Lung (tissue), 12 donors: ENCODE data around the gene ALDH16A1. TPM values are rescaled to one million over a fixed set of nuclear protein-coding genes. Genes with fewer than 3 reads are reported as not detected.

ENCODE experiments used
- ATAC-seq: fragments of 200-7000 bp; cut with Tn5 transposase; one replicate; pipeline ENCODE4 v1.9.1; 2020; ENCODE audit warnings: moderate number of reproducible peaks; ENCODE audit not compliant: insufficient read depth, low FRiP score
- DNase-seq, 3 donors: peaks; one replicate each; pipeline ENCODE4 v3.0.0-alpha.2; 2013 to 2017
- H3K27ac ChIP-seq, 2 donors: one replicate each; pipeline ENCODE4 v1.5.1; 2013; ENCODE audit warnings: mild to moderate bottlenecking in 2 of 2, moderate library complexity in 2 of 2, control low read depth in 1 of 2, inconsistent platforms in 1 of 2, low read depth in 1 of 2, low read length in 1 of 2
- H3K27me3 ChIP-seq, 3 donors: one replicate each; pipeline ENCODE4 v1.5.1; 2013; ENCODE audit warnings: low read length in 2 of 3; ENCODE audit not compliant: control insufficient read depth in 3 of 3, insufficient read depth in 3 of 3
- H3K36me3 ChIP-seq, 4 donors: one replicate each; pipeline ENCODE4 v1.5.1; 2013; ENCODE audit warnings: low read length in 4 of 4, mild to moderate bottlenecking in 1 of 4, moderate library complexity in 1 of 4; ENCODE audit not compliant: control insufficient read depth in 4 of 4, insufficient read depth in 4 of 4
- H3K4me1 ChIP-seq, 5 donors: one replicate each; pipeline ENCODE4 v1.5.1; 2013; ENCODE audit warnings: low read length in 5 of 5, mild to moderate bottlenecking in 2 of 5, moderate library complexity in 1 of 5; ENCODE audit not compliant: control insufficient read depth in 5 of 5, insufficient read depth in 5 of 5
- H3K4me3 ChIP-seq: one replicate; pipeline ENCODE4 v1.5.1; 2013; ENCODE audit warnings: mild to moderate bottlenecking, control low read depth, moderate library complexity
- H3K9ac ChIP-seq, 2 donors: one replicate each; pipeline ENCODE4 v1.5.1; 2013; ENCODE audit warnings: low read length in 2 of 2, control low read depth in 1 of 2; ENCODE audit not compliant: insufficient read depth in 1 of 2
- H3K9me3 ChIP-seq, 4 donors: one replicate each; pipeline ENCODE4 v1.5.1; 2013; ENCODE audit warnings: low read length in 3 of 4, mild to moderate bottlenecking in 1 of 4, moderate library complexity in 1 of 4; ENCODE audit not compliant: control insufficient read depth in 4 of 4, insufficient read depth in 3 of 4
- WGBS, 2 donors: extraction: QIAGEN DNeasy Blood & Tissue Kit; methylation state at CpG; one replicate each; pipeline ENCODE4 v1.1.7; 2013; 5-methylcytosine and 5-hydroxymethylcytosine counted together
- polyA plus RNA-seq, 2 donors: library from polyadenylated mRNA; stranded (reverse); fragments of 200-250 nt; gene quantifications; one replicate each; pipeline ENCODE4 v1.2.1, GENCODE V29; 2013
- total RNA-seq, 2 donors: library from RNA; depleted of rRNA in 1 of 2; stranded (reverse); fragments of >200 nt in 1 of 2; gene quantifications; one replicate each; pipeline ENCODE4 v1.2.1, GENCODE V29; 2014 to 2021
- TF ChIP-seq, protein P1 (sequence below): IDR thresholded peaks from 2 replicates; pipeline ENCODE4 v1.5.1; 2012; ENCODE audit warnings: mild to moderate bottlenecking; ENCODE audit errors: control extremely low read depth, extremely low read depth
- donor health status: control.
- donor health status: control.
- donor health status: Bipolar disorder and iron deficiency.
- donor health status: healthy.
- donor health status: DM: yes; HTN: yes; CAD: no.

The ALDH16A1 gene
- total and polyA plus RNA-seq, 4 donors = 21.1 to 53.3 (median 37.4) TPM

DNA sequence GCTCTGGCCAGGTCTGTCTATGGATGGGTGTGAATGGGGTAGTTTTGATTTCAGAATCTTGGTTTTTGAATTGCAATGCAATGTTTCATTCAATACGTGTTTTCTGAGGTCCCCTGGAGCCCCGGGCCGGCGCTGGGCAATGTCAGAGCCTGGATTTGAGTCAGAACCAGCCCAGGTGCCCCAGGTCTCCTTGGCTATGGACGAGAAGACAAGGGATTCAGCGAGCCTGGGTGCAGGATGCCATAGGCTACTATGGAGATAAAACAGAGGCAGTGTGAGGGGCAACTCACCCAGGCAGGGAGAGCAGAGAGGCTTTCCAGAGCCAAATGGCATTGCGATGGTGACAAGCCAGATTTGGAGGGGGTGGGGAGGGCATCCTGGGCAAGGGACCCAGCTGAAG, 33.2 kb downstream of the ALDH16A1 start:
- DNase-seq = no peak
- H3K36me3 ChIP-seq = peaks cover 15 to 34% (median 21%) of the 10 kb centered on the region in 4 donors
- no peak for ATAC-seq
- 95 to 97% methylated on average over 7 of the region's 7 CpGs for WGBS, 2 donors
- no peaks in the 10 kb centered on the region for H3K27me3 ChIP-seq
- TF ChIP-seq, protein P1, sequence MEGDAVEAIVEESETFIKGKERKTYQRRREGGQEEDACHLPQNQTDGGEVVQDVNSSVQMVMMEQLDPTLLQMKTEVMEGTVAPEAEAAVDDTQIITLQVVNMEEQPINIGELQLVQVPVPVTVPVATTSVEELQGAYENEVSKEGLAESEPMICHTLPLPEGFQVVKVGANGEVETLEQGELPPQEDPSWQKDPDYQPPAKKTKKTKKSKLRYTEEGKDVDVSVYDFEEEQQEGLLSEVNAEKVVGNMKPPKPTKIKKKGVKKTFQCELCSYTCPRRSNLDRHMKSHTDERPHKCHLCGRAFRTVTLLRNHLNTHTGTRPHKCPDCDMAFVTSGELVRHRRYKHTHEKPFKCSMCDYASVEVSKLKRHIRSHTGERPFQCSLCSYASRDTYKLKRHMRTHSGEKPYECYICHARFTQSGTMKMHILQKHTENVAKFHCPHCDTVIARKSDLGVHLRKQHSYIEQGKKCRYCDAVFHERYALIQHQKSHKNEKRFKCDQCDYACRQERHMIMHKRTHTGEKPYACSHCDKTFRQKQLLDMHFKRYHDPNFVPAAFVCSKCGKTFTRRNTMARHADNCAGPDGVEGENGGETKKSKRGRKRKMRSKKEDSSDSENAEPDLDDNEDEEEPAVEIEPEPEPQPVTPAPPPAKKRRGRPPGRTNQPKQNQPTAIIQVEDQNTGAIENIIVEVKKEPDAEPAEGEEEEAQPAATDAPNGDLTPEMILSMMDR = no peak
- H3K4me1 ChIP-seq = peaks cover 2 to 14% (median 6%) of the 10 kb centered on the region in 5 donors
- no peaks in the 10 kb centered on the region for H3K9me3 ChIP-seq
- H3K4me3 ChIP-seq = no peak overlapping the region
- H3K27ac ChIP-seq = no peak overlapping the region
- no peak overlapping the region for H3K9ac ChIP-seq

- ATAC-seq (no peak), DNase-seq (no peak)
- TF ChIP-seq, protein P1 = no peak
- Histone ChIP-seq H3K4me3 (no peak overlapping the region), H3K27ac (peak overlapping the region; percentile 71 to 85), H3K4me1 (peaks cover 2 to 14% (median 6%) of the 10 kb centered on the region in 5 donors), H3K9ac (peak overlapping the region in 1 of 2 donors; percentile 17), H3K27me3 (no peaks in the 10 kb centered on the region), H3K36me3 (peaks cover 16 to 38% (median 25%) of the 10 kb centered on the region in 4 donors), H3K9me3 (no peaks in the 10 kb centered on the region)
- 64 to 65% methylated on average over 23 of the region's 23 CpGs for WGBS, 2 donors
Observed at GRCh38 chr19:49486710-49487276, 33.8 kb downstream of the ALDH16A1 start.

DNA sequence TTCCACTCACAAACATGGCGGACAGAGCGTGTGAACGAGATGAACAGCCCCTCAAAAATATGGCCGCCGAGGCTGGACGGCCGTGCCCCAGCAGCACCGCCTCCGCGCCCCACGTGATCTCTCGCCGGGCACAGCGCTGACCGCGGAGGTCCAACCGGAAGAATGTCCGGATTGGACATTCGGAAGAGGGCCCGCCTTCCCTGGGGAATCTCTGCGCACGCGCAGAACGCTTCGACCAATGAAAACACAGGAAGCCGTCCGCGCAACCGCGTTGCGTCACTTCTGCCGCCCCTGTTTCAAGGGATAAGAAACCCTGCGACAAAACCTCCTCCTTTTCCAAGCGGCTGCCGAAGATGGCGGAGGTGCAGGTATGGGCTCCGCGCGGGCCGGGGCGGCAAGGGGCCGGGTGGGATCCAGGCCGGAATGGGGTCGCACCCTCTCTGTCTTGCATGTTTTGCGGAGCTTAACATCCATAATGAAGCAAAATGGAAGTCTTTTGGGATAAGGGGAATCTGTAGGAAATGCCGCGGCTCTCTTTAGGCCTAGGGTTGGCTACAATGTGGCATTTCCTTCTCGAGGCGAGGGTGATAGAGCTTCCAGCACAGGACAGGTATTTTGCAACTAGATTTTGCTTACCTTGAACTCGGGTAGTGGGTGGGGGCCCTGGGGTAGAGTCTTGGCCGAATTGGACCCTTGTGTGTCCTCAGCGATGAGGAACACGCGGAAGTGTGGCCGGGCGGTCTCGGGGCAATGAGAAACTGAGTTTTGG, 34.4 kb downstream of the ALDH16A1 start, which contains the start of gene RPL13A:
TSS of gene RPL13A (plus strand) at position 332 of the 769 bp plus-strand sequence. CDS start at position 354, 22 bp downstream.
- H3K27ac ChIP-seq = peak within 1 kb of the TSS; percentile 83 to 86
- peak within 1 kb of the TSS; percentile 70 for H3K4me3 ChIP-seq
- peak within 1 kb of the TSS; percentile 98 to 100 for H3K9ac ChIP-seq
- TF ChIP-seq, protein P1 = no peak
- 0% methylated on average over 57 of the region's 57 CpGs for WGBS, 2 donors
- peaks cover 2 to 14% (median 6%) of the 10 kb centered on the region in 5 donors for H3K4me1 ChIP-seq
- DNase-seq = peak; percentile 100
- H3K9me3 ChIP-seq = no peaks in the 10 kb centered on the region
- peak; percentile 95 for ATAC-seq
- peaks cover 18 to 43% (median 31%) of the 10 kb centered on the region in 4 donors for H3K36me3 ChIP-seq
- no peaks in the 10 kb centered on the region for H3K27me3 ChIP-seq
